H1 (cell line): ENCODE results near the gene WDR6. TPM values are rescaled to one million over a fixed set of nuclear protein-coding genes. Genes with fewer than 3 reads are reported as not detected.

Experiments used
- ASH2L ChIP-seq: fragments of 200-600, 300-600 bp; sonication (generic); IDR thresholded peaks from one replicate; pipeline ENCODE4 v1.7.1; 2017; ENCODE audit warnings: low read length
- BRCA1 ChIP-seq: IDR thresholded peaks from 2 replicates; pipeline ENCODE4 v1.6.1; 2012; ENCODE audit warnings: low read depth, low read length, improper control_type of control experiment
- CBX5 ChIP-seq: fragments of 300-800, 300-1000 bp; sonication (generic); IDR thresholded peaks from 2 replicates; pipeline ENCODE4 v1.7.1; 2016; ENCODE audit warnings: antibody characterized with exemption, low read length, low read depth
- CHD1 ChIP-seq: IDR thresholded peaks from 2 replicates; pipeline ENCODE4 v1.6.1; 2012; ENCODE audit warnings: low read depth, low read length, improper control_type of control experiment
- EGR1 ChIP-seq: IDR thresholded peaks from 2 replicates; pipeline ENCODE4 v1.6.1; 2011; ENCODE audit warnings: low read depth, low read length, borderline replicate concordance
- FOSL1 ChIP-seq: IDR thresholded peaks from 2 replicates; pipeline ENCODE4 v1.6.1; 2011; ENCODE audit warnings: mild to moderate bottlenecking, low read depth, low read length, moderate library complexity; ENCODE audit not compliant: insufficient read depth
- JUN ChIP-seq: IDR thresholded peaks from 2 replicates; pipeline ENCODE4 v1.6.1; 2011; ENCODE audit warnings: low read depth, mild to moderate bottlenecking, improper control_type of control experiment, low read length
- KDM4A ChIP-seq: IDR thresholded peaks from one replicate; pipeline ENCODE4 v1.7.1; 2012; ENCODE audit warnings: low read depth, mild to moderate bottlenecking, moderate library complexity, low read length, inconsistent platforms; ENCODE audit not compliant: severe bottlenecking
- KDM5A ChIP-seq: fragments of 200-600 bp; IDR thresholded peaks from 2 replicates; pipeline ENCODE4 v1.7.1; 2012; ENCODE audit warnings: mild to moderate bottlenecking, low read length, inconsistent platforms, mixed read lengths
- NANOG ChIP-seq: IDR thresholded peaks from 2 replicates; pipeline ENCODE4 v1.6.1; 2011; ENCODE audit warnings: low read length, low read depth, mild to moderate bottlenecking, inconsistent platforms; ENCODE audit not compliant: insufficient read depth, poor library complexity, severe bottlenecking
- PHF8 ChIP-seq: fragments of 200-600 bp; sonication (generic); conservative IDR thresholded peaks from 2 replicates; pipeline ENCODE4 v1.7.1; 2012; ENCODE audit warnings: low read depth, mild to moderate bottlenecking, inconsistent platforms, low read length, moderate library complexity
- POLR2A ChIP-seq, 2 experiments: IDR thresholded peaks; 1 replicate in 1 of 2; 2 replicates in 1 of 2; pipeline ENCODE4 v1.6.1; 2011; ENCODE audit warnings: low read depth in 2 of 2, low read length in 2 of 2, mild to moderate bottlenecking in 2 of 2; ENCODE audit errors: control extremely low read depth in 1 of 2
- POLR2AphosphoS5 ChIP-seq: IDR thresholded peaks from 2 replicates; pipeline ENCODE4 v1.6.1; 2011; ENCODE audit warnings: low read depth, low read length
- POU5F1 ChIP-seq: IDR thresholded peaks from 2 replicates; pipeline ENCODE4 v1.6.1; 2011; ENCODE audit warnings: low read depth, mild to moderate bottlenecking, low read length, moderate library complexity
- RAD21 ChIP-seq, 2 experiments: IDR thresholded peaks in 1 of 2; conservative IDR thresholded peaks in 1 of 2; 2 replicates each; pipeline ENCODE4 v1.6.1; 2011; ENCODE audit warnings: low read depth in 2 of 2, low read length in 2 of 2, improper control_type of control experiment in 1 of 2, inconsistent platforms in 1 of 2, mild to moderate bottlenecking in 1 of 2, moderate library complexity in 1 of 2
- RNF2 ChIP-seq: fragments of 200-900, 300-1000 bp; sonication (generic); IDR thresholded peaks from 2 replicates; pipeline ENCODE4 v1.7.1; 2016; ENCODE audit warnings: borderline replicate concordance, low read depth, mild to moderate bottlenecking, antibody characterized with exemption, low read length; ENCODE audit not compliant: poor library complexity, severe bottlenecking; ENCODE audit errors: missing control alignments
- SAP30 ChIP-seq: fragments of 300-600 bp; sonication (generic); IDR thresholded peaks from 2 replicates; pipeline ENCODE4 v1.7.1; 2012; ENCODE audit warnings: low read length, moderate library complexity, mild to moderate bottlenecking, inconsistent platforms; ENCODE audit not compliant: insufficient read depth, insufficient replicate concordance
- SIN3A ChIP-seq, 2 experiments: IDR thresholded peaks in 1 of 2; conservative IDR thresholded peaks in 1 of 2; 2 replicates each; pipeline ENCODE4 v1.6.1; 2011 to 2012; ENCODE audit warnings: low read length in 2 of 2, improper control_type of control experiment in 1 of 2, low read depth in 1 of 2, mild to moderate bottlenecking in 1 of 2
- SIRT6 ChIP-seq: IDR thresholded peaks from one replicate; pipeline ENCODE4 v1.7.1; 2012; ENCODE audit warnings: low read length, inconsistent platforms
- SP4 ChIP-seq: IDR thresholded peaks from 2 replicates; pipeline ENCODE4 v1.6.1; 2012; ENCODE audit warnings: low read length, inconsistent platforms
- TAF1 ChIP-seq: IDR thresholded peaks from 2 replicates; pipeline ENCODE4 v1.6.1; 2011; ENCODE audit warnings: mild to moderate bottlenecking, low read depth, low read length
- TAF7 ChIP-seq: optimal IDR thresholded peaks from 2 replicates; pipeline ENCODE3; 2011; ENCODE audit warnings: low read depth, mild to moderate bottlenecking, inconsistent platforms, low read length, moderate library complexity, borderline replicate concordance
- polyA plus RNA-seq, 7 experiments: library from polyadenylated mRNA; depleted of rRNA in 3 of 7; stranded (reverse) in 5 of 7; unstranded in 2 of 7; fragments of >200 nt in 5 of 7; fragments of 200-250 nt in 2 of 7; gene quantifications; 1 replicate in 5 of 7; 2 replicates in 1 of 7; 4 replicates in 1 of 7; pipeline versions ENCODE4 v1.2.1 to v1.2.3, GENCODE V29; 2011 to 2013; ENCODE audit warnings: missing spikeins in 2 of 7, mixed read lengths in 2 of 7
- total RNA-seq: library from RNA; stranded (reverse); fragmentation: NEBNext Ultra II Directional; extraction: Animal tissue kit (Norgen Biotek cat#: 25700); gene quantifications from 2 replicates; pipeline ENCODE4 v1.2.1, GENCODE V29; 2021
- TF ChIP-seq, protein P1 (sequence below): IDR thresholded peaks from 2 replicates; pipeline ENCODE4 v1.6.1; 2012; ENCODE audit warnings: inconsistent platforms

The WDR6 gene
- total and polyA plus RNA-seq, 2 of the 8 experiments (the other 6 are each of a cell fraction or from before 2014, with no cell fraction given), result 180 to 257 TPM

DNA sequence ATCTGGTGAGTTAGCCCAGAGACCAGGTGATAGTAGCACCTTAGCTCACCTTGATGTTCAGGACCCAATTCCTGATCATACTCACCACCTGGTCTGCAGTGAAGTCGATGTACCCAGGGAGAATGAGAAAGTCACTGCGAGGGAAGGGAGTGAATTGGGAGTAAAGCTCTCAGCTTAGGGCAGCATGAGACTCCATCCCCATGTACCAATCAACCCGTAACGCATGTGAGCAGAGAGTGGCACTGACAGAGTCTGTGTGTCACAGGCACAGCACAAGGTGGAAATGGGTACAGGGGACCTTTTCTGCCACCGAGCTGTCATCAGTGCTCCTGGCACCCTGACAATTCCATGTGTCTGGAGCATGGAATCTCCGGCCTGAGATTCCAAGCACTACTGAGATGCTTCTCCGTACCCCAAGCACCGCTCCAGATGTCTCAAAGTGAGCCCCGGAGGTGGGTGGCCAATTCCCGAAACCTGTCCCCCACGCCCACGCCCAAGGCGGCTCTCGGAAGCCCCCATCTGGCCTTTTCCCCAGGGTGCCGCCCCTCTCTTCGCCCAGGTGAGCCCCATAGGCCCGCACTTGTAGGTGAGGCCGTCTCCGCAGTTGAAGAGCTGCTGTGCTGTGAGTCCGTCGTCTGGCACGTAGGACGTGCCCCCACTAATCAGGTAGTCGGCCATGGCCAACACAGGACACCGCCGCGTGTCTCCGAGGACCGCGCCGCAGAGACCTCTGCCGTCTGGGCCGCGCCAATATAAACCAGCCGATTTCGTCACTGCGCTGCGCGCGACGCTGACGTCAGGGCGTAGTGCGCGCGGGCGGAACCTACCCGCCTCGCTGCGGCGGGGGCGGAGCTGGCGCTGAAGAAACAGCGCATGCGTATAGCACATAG lies 21.7 kb downstream of the WDR6 start, which contains the start of gene IMPDH2 (continued):
- TF ChIP-seq KDM4A, result peak; percentile 90
- no peak for TF ChIP-seq FOSL1
- TF ChIP-seq EGR1, result peak; percentile 92
- TF ChIP-seq RAD21 (IDR thresholded peaks at IDR 0.05 in 1 of 2, conservative IDR thresholded peaks at IDR 0.05 in 1 of 2; ENCODE audit: low read depth in 2 of 2, low read length in 2 of 2), result peak in 1 of 2 experiments; percentile 16; a peak in 1 of 4 replicates
- 0 out of 2 replicates have a peak, but pooled peaks have one; percentile 35 for TF ChIP-seq KDM5A
- TF ChIP-seq PHF8, result peak; percentile 95
- no peak for TF ChIP-seq CBX5
- TF ChIP-seq TAF7, result peak; percentile 89
- no peak for TF ChIP-seq CHD1
- TF ChIP-seq SP4, result peak; percentile 80; the same call in 1 of the 2 replicates
- TF ChIP-seq SIN3A (conservative IDR thresholded peaks at IDR 0.05 in 1 of 2, IDR thresholded peaks at IDR 0.05 in 1 of 2; ENCODE audit: low read depth in 1 of 2, low read length in 2 of 2), result peak in 1 of 2 experiments; percentile 78; a peak in 2 of 4 replicates
- peak in 1 of 2 experiments; percentile 98; a peak in 2 of 3 replicates for TF ChIP-seq POLR2A (IDR thresholded peaks at IDR 0.05; ENCODE audit: control extremely low read depth in 1 of 2, low read depth in 2 of 2, low read length in 2 of 2)
- no peak for TF ChIP-seq BRCA1
- no peak for TF ChIP-seq POU5F1
- peak; percentile 78 for TF ChIP-seq SAP30
- no peak for TF ChIP-seq RNF2
- TF ChIP-seq POLR2AphosphoS5, result peak; percentile 98
- TF ChIP-seq TAF1, result peak; percentile 90
- TF ChIP-seq, protein P1, sequence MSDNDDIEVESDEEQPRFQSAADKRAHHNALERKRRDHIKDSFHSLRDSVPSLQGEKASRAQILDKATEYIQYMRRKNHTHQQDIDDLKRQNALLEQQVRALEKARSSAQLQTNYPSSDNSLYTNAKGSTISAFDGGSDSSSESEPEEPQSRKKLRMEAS, result peak; percentile 94
- no peak for TF ChIP-seq SIRT6
- TF ChIP-seq ASH2L, result peak; percentile 60
- no peak for TF ChIP-seq JUN
- TF ChIP-seq NANOG, result no peak
